ENCODE data around the gene CDH4.

CDH4 gene

DNA sequence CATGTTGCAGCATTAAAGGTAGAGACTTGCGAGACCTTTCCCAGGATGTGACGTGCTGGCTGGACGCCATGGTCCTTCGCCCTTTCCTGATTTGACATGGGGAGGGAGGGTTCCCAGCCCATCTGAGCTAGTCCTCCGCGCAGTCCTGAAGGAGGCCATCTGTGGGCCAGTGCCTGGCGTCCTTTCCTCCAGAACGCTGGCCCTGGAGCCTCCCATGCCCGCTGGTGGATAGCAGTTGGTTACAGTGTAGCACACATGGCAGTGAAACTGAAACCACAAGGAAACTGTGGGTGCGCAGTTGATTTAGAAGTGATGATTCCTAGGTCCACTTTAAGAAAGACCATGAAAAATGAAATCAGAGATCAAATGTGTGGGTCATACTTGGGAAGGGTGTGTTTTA lies 193.7 kb downstream of the CDH4 start:
- Histone ChIP-seq H3K27ac (ENCODE audit: extremely low read depth, low read depth, low read length) (no peak overlapping the region), H3K4me3 (ENCODE audit: low read depth, low read length) (no peak overlapping the region), H3K9me3 (ENCODE audit: control insufficient read depth, insufficient read depth, low read depth, low read length) (no peaks in the 10 kb centered on the region), H3K4me1 (ENCODE audit: control insufficient read depth, insufficient read depth, low read length) (peaks cover 7% of the 10 kb centered on the region; the same call in 1 of the 2 replicates), H3K36me3 (ENCODE audit: control insufficient read depth in 2 of 2, insufficient read depth in 1 of 2, low read length in 2 of 2) (no peaks in the 10 kb centered on the region)
- TF ChIP-seq SCRT1 (tag by site-specific recombination; IDR thresholded peaks at IDR 0.05; ENCODE audit: borderline replicate concordance): no peak
- ChIA-PET POLR2A (no interaction called here), CTCF (no interaction called here)

DNA sequence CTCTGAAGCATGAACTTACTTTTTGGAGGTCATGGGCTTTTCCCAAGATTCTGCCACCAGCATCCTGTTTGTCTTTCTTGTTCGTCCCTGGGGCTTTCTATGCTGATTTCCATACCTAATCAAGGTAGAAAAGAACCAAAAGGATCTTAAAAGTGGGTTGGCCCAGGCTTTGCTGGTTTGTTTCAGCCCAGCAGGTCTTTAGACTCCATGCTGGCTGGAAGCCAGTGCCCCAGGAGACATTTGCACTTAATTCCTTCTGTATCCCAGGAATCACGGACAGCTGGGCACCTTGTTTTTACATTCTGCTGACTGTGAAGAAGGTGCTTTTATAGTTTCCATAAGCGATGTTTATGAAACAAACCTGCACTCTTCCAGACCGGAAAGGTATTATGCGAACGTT lies 195.9 kb downstream of the CDH4 start:
- Histone ChIP-seq H3K4me1 (ENCODE audit: control insufficient read depth, insufficient read depth, low read length) (peaks cover 7% of the 10 kb centered on the region; the same call in 1 of the 2 replicates), H3K36me3 (ENCODE audit: control insufficient read depth in 2 of 2, insufficient read depth in 1 of 2, low read length in 2 of 2) (no peaks in the 10 kb centered on the region), H3K27ac (ENCODE audit: extremely low read depth, low read depth, low read length) (no peak overlapping the region), H3K9me3 (ENCODE audit: control insufficient read depth, insufficient read depth, low read depth, low read length) (no peaks in the 10 kb centered on the region), H3K4me3 (ENCODE audit: low read depth, low read length) (no peak overlapping the region)
- ChIA-PET CTCF (no interaction called here), POLR2A (no interaction called here)
- TF ChIP-seq ZIC2 (tag by site-specific recombination; IDR thresholded peaks at IDR 0.05) (peak; percentile 73), ZNF510 (tag by site-specific recombination; IDR thresholded peaks at IDR 0.05; ENCODE audit: insufficient replicate concordance) (no peak), ZFHX2 (tag by site-specific recombination; conservative IDR thresholded peaks at IDR 0.05) (no peak)
- TF ChIP-seq, protein P1, sequence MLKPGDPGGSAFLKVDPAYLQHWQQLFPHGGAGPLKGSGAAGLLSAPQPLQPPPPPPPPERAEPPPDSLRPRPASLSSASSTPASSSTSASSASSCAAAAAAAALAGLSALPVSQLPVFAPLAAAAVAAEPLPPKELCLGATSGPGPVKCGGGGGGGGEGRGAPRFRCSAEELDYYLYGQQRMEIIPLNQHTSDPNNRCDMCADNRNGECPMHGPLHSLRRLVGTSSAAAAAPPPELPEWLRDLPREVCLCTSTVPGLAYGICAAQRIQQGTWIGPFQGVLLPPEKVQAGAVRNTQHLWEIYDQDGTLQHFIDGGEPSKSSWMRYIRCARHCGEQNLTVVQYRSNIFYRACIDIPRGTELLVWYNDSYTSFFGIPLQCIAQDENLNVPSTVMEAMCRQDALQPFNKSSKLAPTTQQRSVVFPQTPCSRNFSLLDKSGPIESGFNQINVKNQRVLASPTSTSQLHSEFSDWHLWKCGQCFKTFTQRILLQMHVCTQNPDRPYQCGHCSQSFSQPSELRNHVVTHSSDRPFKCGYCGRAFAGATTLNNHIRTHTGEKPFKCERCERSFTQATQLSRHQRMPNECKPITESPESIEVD (tag by site-specific recombination; IDR thresholded peaks at IDR 0.05): peak; percentile 70
- TF ChIP-seq, protein P2, sequence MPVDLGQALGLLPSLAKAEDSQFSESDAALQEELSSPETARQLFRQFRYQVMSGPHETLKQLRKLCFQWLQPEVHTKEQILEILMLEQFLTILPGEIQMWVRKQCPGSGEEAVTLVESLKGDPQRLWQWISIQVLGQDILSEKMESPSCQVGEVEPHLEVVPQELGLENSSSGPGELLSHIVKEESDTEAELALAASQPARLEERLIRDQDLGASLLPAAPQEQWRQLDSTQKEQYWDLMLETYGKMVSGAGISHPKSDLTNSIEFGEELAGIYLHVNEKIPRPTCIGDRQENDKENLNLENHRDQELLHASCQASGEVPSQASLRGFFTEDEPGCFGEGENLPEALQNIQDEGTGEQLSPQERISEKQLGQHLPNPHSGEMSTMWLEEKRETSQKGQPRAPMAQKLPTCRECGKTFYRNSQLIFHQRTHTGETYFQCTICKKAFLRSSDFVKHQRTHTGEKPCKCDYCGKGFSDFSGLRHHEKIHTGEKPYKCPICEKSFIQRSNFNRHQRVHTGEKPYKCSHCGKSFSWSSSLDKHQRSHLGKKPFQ (tag by site-specific recombination; IDR thresholded peaks at IDR 0.05): no peak

DNA sequence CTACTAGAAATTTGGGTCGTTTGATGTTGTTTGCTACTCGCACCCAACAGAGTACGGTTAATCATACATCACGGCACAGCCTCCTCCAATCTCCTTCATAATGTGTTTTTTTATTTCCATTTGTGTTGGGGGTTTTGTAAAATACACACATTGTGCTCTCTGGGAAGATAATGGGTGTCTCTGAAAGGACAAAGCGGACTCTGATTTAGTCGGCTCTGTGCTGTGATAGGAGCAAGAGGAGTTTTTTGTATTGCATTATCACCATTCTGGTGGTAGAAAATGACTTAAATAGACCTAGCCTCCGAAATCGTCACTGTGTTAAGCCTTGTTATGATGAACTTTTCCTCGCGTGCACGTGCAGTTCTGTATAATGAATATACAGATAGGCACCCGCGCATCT lies 196.3 kb downstream of the CDH4 start:
- CTCF ChIA-PET: no interaction called here
- H3K4me3 ChIP-seq (ENCODE audit: low read depth, low read length): no peak overlapping the region
- H3K9me3 ChIP-seq (ENCODE audit: control insufficient read depth, insufficient read depth, low read depth, low read length): no peaks in the 10 kb centered on the region

DNA sequence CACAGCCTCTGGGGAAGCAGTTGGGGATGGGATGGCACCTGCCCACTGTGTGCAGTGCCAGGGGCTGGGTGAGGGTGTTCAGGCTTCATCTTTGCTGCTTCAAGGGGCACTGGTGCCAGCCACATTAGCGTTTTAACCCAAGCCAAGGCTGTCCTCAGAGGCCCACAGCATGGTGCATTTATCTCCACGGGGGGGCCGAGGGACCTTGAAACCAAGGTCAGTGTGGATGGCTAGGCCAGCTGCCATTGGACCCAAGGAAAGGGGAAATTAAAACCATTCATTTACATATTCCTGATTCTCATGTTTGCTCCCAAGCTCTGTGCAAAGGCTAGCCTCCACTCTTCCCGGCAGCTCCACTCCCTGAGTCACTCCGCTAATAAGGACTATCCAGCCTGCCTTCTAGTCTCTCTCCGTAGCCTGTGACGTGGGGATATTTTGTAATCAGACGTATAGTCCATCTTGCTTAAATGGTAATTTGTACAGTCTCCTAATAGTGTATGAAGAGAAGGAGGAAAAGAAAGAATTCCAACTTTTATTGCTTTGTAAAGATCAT lies 197.1 kb downstream of the CDH4 start:
- H3K27ac ChIP-seq (ENCODE audit: extremely low read depth, low read depth, low read length): no peak overlapping the region
- ChIA-PET CTCF (no interaction called here), POLR2A (no interaction called here)
- H3K9me3 ChIP-seq (ENCODE audit: control insufficient read depth, insufficient read depth, low read depth, low read length): no peaks in the 10 kb centered on the region
- no peaks in the 10 kb centered on the region for H3K36me3 ChIP-seq (ENCODE audit: control insufficient read depth in 2 of 2, insufficient read depth in 1 of 2, low read length in 2 of 2)
- peaks cover 7% of the 10 kb centered on the region; the same call in 1 of the 2 replicates for H3K4me1 ChIP-seq (ENCODE audit: control insufficient read depth, insufficient read depth, low read length)
- H3K4me3 ChIP-seq (ENCODE audit: low read depth, low read length): no peak overlapping the region
- TF ChIP-seq ZNF76 (tag by site-specific recombination; IDR thresholded peaks at IDR 0.05; ENCODE audit: borderline replicate concordance, low read depth) (no peak), KLF1 (tag by site-specific recombination; IDR thresholded peaks at IDR 0.05) (no peak), ZNF558 (tag by site-specific recombination; IDR thresholded peaks at IDR 0.05) (no peak), KLF9 (tag by site-specific recombination; IDR thresholded peaks at IDR 0.05; ENCODE audit: low read depth) (no peak), TRIM28 (IDR thresholded peaks at IDR 0.05; ENCODE audit: borderline replicate concordance, low read length) (no peak), MEIS1 (CRISPR knock-in tag; IDR thresholded peaks at IDR 0.05; ENCODE audit: borderline replicate concordance) (no peak)
- TF ChIP-seq, protein P3, sequence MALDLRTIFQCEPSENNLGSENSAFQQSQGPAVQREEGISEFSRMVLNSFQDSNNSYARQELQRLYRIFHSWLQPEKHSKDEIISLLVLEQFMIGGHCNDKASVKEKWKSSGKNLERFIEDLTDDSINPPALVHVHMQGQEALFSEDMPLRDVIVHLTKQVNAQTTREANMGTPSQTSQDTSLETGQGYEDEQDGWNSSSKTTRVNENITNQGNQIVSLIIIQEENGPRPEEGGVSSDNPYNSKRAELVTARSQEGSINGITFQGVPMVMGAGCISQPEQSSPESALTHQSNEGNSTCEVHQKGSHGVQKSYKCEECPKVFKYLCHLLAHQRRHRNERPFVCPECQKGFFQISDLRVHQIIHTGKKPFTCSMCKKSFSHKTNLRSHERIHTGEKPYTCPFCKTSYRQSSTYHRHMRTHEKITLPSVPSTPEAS (tag by site-specific recombination; IDR thresholded peaks at IDR 0.05): no peak

More for the DNA sequence above, 196.3 kb downstream of the CDH4 start:
- H3K27ac ChIP-seq (ENCODE audit: extremely low read depth, low read depth, low read length): no peak overlapping the region
- TF ChIP-seq RBAK (tag by site-specific recombination; IDR thresholded peaks at IDR 0.05) (no peak), ZNF701 (tag by site-specific recombination; IDR thresholded peaks at IDR 0.05) (no peak), HOXD13 (CRISPR knock-in tag; IDR thresholded peaks at IDR 0.05; ENCODE audit: borderline replicate concordance) (no peak)
- TF ChIP-seq, protein P4, sequence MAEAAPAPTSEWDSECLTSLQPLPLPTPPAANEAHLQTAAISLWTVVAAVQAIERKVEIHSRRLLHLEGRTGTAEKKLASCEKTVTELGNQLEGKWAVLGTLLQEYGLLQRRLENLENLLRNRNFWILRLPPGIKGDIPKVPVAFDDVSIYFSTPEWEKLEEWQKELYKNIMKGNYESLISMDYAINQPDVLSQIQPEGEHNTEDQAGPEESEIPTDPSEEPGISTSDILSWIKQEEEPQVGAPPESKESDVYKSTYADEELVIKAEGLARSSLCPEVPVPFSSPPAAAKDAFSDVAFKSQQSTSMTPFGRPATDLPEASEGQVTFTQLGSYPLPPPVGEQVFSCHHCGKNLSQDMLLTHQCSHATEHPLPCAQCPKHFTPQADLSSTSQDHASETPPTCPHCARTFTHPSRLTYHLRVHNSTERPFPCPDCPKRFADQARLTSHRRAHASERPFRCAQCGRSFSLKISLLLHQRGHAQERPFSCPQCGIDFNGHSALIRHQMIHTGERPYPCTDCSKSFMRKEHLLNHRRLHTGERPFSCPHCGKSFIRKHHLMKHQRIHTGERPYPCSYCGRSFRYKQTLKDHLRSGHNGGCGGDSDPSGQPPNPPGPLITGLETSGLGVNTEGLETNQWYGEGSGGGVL (tag by site-specific recombination; IDR thresholded peaks at IDR 0.05): no peak
- TF ChIP-seq, protein P5, sequence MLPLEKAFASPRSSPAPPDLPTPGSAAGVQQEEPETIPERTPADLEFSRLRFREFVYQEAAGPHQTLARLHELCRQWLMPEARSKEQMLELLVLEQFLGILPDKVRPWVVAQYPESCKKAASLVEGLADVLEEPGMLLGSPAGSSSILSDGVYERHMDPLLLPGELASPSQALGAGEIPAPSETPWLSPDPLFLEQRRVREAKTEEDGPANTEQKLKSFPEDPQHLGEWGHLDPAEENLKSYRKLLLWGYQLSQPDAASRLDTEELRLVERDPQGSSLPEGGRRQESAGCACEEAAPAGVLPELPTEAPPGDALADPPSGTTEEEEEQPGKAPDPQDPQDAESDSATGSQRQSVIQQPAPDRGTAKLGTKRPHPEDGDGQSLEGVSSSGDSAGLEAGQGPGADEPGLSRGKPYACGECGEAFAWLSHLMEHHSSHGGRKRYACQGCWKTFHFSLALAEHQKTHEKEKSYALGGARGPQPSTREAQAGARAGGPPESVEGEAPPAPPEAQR (tag by site-specific recombination; IDR thresholded peaks at IDR 0.05): no peak
- peaks cover 7% of the 10 kb centered on the region; the same call in 1 of the 2 replicates for H3K4me1 ChIP-seq (ENCODE audit: control insufficient read depth, insufficient read depth, low read length)
- H3K36me3 ChIP-seq (ENCODE audit: control insufficient read depth in 2 of 2, insufficient read depth in 1 of 2, low read length in 2 of 2): no peaks in the 10 kb centered on the region
- POLR2A ChIA-PET: no interaction called here
